GM12873 (cell line): Measurements from ENCODE around the gene TTC7B.

Source experiments
- CTCF ChIP-seq: IDR thresholded peaks from 2 replicates; pipeline ENCODE4 v1.5.1; 2012; ENCODE audit warnings: low read depth, mild to moderate bottlenecking, moderate library complexity, low read length, control low read depth; ENCODE audit not compliant: insufficient read depth; ENCODE audit errors: missing control alignments

The TTC7B gene

GRCh38 chr14:90715993-90716392 is 100.2 kb downstream of the TTC7B start:
- no peak for TF ChIP-seq CTCF

DNA sequence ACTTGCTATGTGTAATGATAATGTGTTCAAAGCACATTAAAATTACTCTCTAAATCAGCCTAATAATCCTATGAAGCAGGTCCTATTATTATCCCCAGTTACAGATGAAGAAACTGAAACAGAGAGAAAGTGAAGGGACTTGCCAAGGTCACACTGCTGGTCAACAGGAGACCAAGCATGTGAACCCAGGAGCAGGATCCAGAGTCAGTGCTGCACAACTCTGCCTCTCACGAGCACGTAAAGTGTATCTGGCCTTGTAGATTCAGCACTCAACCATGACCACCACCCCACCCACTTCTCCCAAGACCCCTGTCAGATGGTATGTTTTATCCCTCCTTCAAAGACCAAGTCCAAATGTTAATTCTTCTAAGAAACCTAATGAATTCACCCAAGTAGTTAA is 100.7 kb downstream of the TTC7B start:
- TF ChIP-seq CTCF, result no peak

GRCh38 chr14:90714811-90715210 is 101.4 kb downstream of the TTC7B start:
- no peak for TF ChIP-seq CTCF

- TF ChIP-seq CTCF, result no peak
Measured at GRCh38 chr14:90704738-90705392, 111.4 kb downstream of the TTC7B start.

- no peak for TF ChIP-seq CTCF
Measured at GRCh38 chr14:90703841-90704737, 112.1 kb downstream of the TTC7B start.

GRCh38 chr14:90700933-90701776 is 115.1 kb downstream of the TTC7B start:
- TF ChIP-seq CTCF, result no peak

DNA sequence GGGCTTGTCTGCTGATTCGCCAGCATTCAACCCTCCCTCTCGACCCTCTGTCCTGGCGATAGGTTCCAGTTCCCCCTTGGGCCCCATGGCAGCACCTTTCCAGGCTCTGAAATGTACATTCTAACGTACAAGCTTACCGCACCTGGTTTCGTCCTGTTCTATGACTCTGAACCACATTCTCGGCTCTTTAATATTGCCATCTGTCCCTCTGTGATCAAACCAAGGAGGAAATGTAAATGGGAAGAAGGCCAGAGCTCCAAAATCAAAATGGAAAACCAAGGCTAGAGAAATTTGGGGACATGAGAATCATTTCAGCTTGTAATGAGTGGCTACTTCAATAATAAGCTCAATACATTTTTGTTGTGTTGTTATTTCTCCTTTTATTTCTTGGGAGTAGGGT is 117.2 kb downstream of the TTC7B start:
- TF ChIP-seq CTCF, result no peak
